HG03280 (cell line): ENCODE data around the gene SLC39A10.
"Not testable (repeated sequence)": the region's sequence is repeated elsewhere in the genome, so short reads cannot be mapped to it uniquely, and the experiment has no call there.

Experiments
- ATAC-seq: cut with Tn5 transposase; IDR thresholded peaks from one replicate; pipeline ENCODE4 v1.9.1; 2021; ENCODE audit warnings: mild to moderate bottlenecking, moderate library complexity; ENCODE audit not compliant: unreplicated experiment

The SLC39A10 gene

GRCh38 chr2:195656859-195657633 is at the start of gene SLC39A10:
Gene SLC39A10 (plus strand): TSS chr2:195657226. CDS start chr2:195680043, 22,817 bp downstream.
- peak; percentile 75 for ATAC-seq

- ATAC-seq, result no peak
Measured at GRCh38 chr2:195608768-195609454, 48.1 kb upstream of the SLC39A10 start.

- peak; percentile 76 for ATAC-seq
Measured at GRCh38 chr2:195610717-195611116, 46.3 kb upstream of the SLC39A10 start.

- no peak for ATAC-seq
Measured at GRCh38 chr2:195612611-195613495, 44.2 kb upstream of the SLC39A10 start.

GRCh38 chr2:195613922-195614321 is 43.1 kb upstream of the SLC39A10 start:
- ATAC-seq, result no peak

- ATAC-seq, result no peak
Measured at GRCh38 chr2:195619590-195619989, 37.4 kb upstream of the SLC39A10 start.

- no peak for ATAC-seq
Measured at GRCh38 chr2:195620501-195620900, 36.5 kb upstream of the SLC39A10 start.

- ATAC-seq, result no peak
Measured at GRCh38 chr2:195622966-195623365, 34.1 kb upstream of the SLC39A10 start.

- ATAC-seq, result no peak
Measured at GRCh38 chr2:195626507-195626906, 30.5 kb upstream of the SLC39A10 start.

GRCh38 chr2:195628666-195629065 is 28.4 kb upstream of the SLC39A10 start:
- ATAC-seq, result no peak

- no peak for ATAC-seq
Measured at GRCh38 chr2:195632856-195633572, 24.0 kb upstream of the SLC39A10 start.

- ATAC-seq, result no peak
Measured at GRCh38 chr2:195633573-195633870, 23.5 kb upstream of the SLC39A10 start.

- no peak for ATAC-seq
Measured at GRCh38 chr2:195633974-195634373, 23.1 kb upstream of the SLC39A10 start.

GRCh38 chr2:195636890-195637289 is 20.1 kb upstream of the SLC39A10 start:
- ATAC-seq, result no peak

GRCh38 chr2:195638750-195639149 is 18.3 kb upstream of the SLC39A10 start:
- ATAC-seq, result no peak

GRCh38 chr2:195639238-195639858 is 17.7 kb upstream of the SLC39A10 start:
- no peak for ATAC-seq

- no peak for ATAC-seq
Measured at GRCh38 chr2:195639959-195640358, 17.1 kb upstream of the SLC39A10 start.

GRCh38 chr2:195642027-195642678 is 14.9 kb upstream of the SLC39A10 start:
- ATAC-seq, result no peak

GRCh38 chr2:195642679-195643068 is 14.4 kb upstream of the SLC39A10 start:
- ATAC-seq, result no peak

GRCh38 chr2:195644708-195645107 is 12.3 kb upstream of the SLC39A10 start:
- not testable (repeated sequence) for ATAC-seq
